Measurements from ENCODE around the gene KCNK3. TPM values are rescaled to one million over a fixed set of nuclear protein-coding genes. Genes with fewer than 3 reads are reported as not detected.

Gene KCNK3
- total and polyA plus RNA-seq, 2 experiments from 2014 or later: 2.9 to 3.1 TPM

- H3K4me3 ChIP-seq: no peak overlapping the region
- no peak overlapping the region for H3K27ac ChIP-seq
- peaks cover 4% of the 10 kb centered on the region for H3K4me1 ChIP-seq (ENCODE audit: low read depth)
These were observed 19.6 kb upstream of the KCNK3 start for GRCh38 chr2:26672818-26673393.

GRCh38 chr2:26674002-26674751 is 18.3 kb upstream of the KCNK3 start:
- H3K4me3 ChIP-seq: no peak overlapping the region
- H3K36me3 ChIP-seq: no peaks in the 10 kb centered on the region
- no peaks in the 10 kb centered on the region for H3K9me3 ChIP-seq (ENCODE audit: low read depth)
- no peak for DNase-seq (ENCODE audit: low read depth in 1 of 2, low spot score in 1 of 2)
- H3K27ac ChIP-seq: no peak overlapping the region
- no peak for TF ChIP-seq CTCF (IDR thresholded peaks at IDR 0.05; ENCODE audit: low read depth, low read length)
- H3K4me1 ChIP-seq (ENCODE audit: low read depth): peaks cover 4% of the 10 kb centered on the region
- H3K27me3 ChIP-seq: no peaks in the 10 kb centered on the region

More at GRCh38 chr2:26672818-26673393, 19.6 kb upstream of the KCNK3 start:
- DNase-seq (ENCODE audit: low read depth in 1 of 2, low spot score in 1 of 2): no peak
- TF ChIP-seq CTCF (IDR thresholded peaks at IDR 0.05; ENCODE audit: low read depth, low read length): no peak
- H3K36me3 ChIP-seq: no peaks in the 10 kb centered on the region
- H3K9me3 ChIP-seq (ENCODE audit: low read depth): no peaks in the 10 kb centered on the region
- no peaks in the 10 kb centered on the region for H3K27me3 ChIP-seq

GRCh38 chr2:26674771-26675170 is 17.8 kb upstream of the KCNK3 start:
- Histone ChIP-seq H3K9me3 (ENCODE audit: low read depth) (no peaks in the 10 kb centered on the region), H3K4me3 (no peak overlapping the region), H3K4me1 (ENCODE audit: low read depth) (no peaks in the 10 kb centered on the region), H3K36me3 (no peaks in the 10 kb centered on the region), H3K27me3 (no peaks in the 10 kb centered on the region), H3K27ac (no peak overlapping the region)
- no peak for TF ChIP-seq CTCF (IDR thresholded peaks at IDR 0.05; ENCODE audit: low read depth, low read length)
- no peak for DNase-seq (ENCODE audit: low read depth in 1 of 2, low spot score in 1 of 2)

GRCh38 chr2:26675651-26676255 is 16.8 kb upstream of the KCNK3 start:
- H3K36me3 ChIP-seq: no peaks in the 10 kb centered on the region
- no peaks in the 10 kb centered on the region for H3K27me3 ChIP-seq
- no peak for DNase-seq (ENCODE audit: low read depth in 1 of 2, low spot score in 1 of 2)
- H3K4me3 ChIP-seq: no peak overlapping the region
- no peaks in the 10 kb centered on the region for H3K4me1 ChIP-seq (ENCODE audit: low read depth)
- no peak for TF ChIP-seq CTCF (IDR thresholded peaks at IDR 0.05; ENCODE audit: low read depth, low read length)
- H3K27ac ChIP-seq: no peak overlapping the region
- H3K9me3 ChIP-seq (ENCODE audit: low read depth): no peaks in the 10 kb centered on the region

- peak in 1 of 2 donors; percentile 16 for DNase-seq (ENCODE audit: low read depth in 1 of 2, low spot score in 1 of 2)
- no peak for TF ChIP-seq CTCF (IDR thresholded peaks at IDR 0.05; ENCODE audit: low read depth, low read length)
These were observed 14.5 kb upstream of the KCNK3 start for GRCh38 chr2:26678035-26678434.

More at GRCh38 chr2:26678035-26678434, 14.5 kb upstream of the KCNK3 start:
- Histone ChIP-seq H3K4me1 (ENCODE audit: low read depth) (peaks cover 7% of the 10 kb centered on the region), H3K27ac (no peak overlapping the region), H3K36me3 (no peaks in the 10 kb centered on the region), H3K4me3 (no peak overlapping the region), H3K27me3 (no peaks in the 10 kb centered on the region), H3K9me3 (ENCODE audit: low read depth) (no peaks in the 10 kb centered on the region)
